GM19023 (cell line): ENCODE data around the gene RPL37.
"Not testable (repeated sequence)": the region's sequence is repeated elsewhere in the genome, so short reads cannot be mapped to it uniquely, and the experiment has no call there.

Experiments used
- ATAC-seq: cut with Tn5 transposase; IDR thresholded peaks from one replicate; pipeline ENCODE4 v1.9.1; 2021; ENCODE audit warnings: mild to moderate bottlenecking, moderate library complexity; ENCODE audit not compliant: unreplicated experiment

The RPL37 gene

DNA sequence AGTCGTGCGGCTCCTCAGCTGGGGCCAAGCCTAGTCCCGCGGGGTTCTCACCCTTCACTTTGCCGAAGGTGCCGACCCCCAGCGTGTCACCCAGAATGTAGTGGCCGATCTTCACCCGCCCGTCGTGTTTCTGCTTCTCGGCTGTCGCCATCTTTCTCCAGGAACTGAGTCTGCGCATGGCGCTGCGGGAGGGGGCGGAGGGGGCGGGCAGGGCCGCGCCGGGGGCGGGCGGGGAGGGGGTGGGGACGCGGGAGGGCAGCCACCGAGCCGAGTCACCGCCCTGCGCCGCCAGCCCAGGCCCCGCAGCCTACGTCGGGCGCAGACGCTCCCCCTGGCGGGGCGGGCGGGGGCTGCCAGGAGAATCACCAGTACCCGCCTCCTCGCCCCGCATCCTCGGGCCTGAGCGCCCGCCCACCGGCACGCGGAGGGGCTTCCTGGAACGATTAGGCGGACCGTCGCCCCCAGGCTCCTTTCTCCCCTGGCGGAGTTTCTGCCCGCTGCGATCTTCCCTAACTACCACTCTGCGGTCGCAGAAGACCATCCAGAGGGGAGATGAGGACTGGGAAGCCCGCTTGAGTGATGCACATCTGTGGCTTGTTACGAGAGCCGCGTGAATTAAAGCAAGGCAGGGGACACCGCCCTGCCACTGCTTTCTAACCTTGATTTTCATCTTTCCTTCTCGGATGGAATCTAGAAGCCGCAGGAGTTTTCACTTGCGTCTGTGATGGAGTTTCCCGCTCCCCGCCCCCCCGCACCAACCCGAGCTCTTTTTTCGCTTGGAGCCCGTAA, 36.8 kb downstream of the RPL37 start, which contains the start of gene PRKAA1:
Gene PRKAA1 (minus strand): TSS at position 363 of the 789 bp plus-strand sequence. CDS start 185 bp downstream, at position 178.
- ATAC-seq: peak; percentile 97

- peak; percentile 44 for ATAC-seq
Observed at GRCh38 chr5:40797273-40798011, 37.6 kb downstream of the RPL37 start.

GRCh38 chr5:40796487-40796889, 38.5 kb downstream of the RPL37 start:
- ATAC-seq: no peak

- ATAC-seq: not testable (repeated sequence)
Observed at GRCh38 chr5:40794877-40795276, 40.1 kb downstream of the RPL37 start.

DNA sequence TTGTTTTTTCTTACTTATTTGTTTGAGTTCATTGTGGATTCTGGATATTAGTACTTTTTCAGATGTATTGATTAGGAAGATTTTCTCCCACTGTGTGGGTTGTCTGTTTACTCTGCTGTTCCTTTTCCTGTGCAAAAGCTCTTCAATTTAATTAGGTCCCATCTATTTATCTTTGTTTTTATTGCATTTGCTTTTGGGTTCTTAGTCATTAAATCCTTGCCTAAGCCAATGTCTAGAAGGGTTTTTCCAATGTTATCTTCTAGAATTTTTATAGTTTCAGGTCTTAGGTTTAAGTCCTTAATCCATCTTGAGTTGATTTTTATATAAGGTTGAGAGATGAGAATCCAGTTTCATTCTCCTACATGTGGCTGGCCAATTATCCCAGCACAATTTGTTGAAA, 40.7 kb downstream of the RPL37 start:
- not testable (repeated sequence) for ATAC-seq

DNA sequence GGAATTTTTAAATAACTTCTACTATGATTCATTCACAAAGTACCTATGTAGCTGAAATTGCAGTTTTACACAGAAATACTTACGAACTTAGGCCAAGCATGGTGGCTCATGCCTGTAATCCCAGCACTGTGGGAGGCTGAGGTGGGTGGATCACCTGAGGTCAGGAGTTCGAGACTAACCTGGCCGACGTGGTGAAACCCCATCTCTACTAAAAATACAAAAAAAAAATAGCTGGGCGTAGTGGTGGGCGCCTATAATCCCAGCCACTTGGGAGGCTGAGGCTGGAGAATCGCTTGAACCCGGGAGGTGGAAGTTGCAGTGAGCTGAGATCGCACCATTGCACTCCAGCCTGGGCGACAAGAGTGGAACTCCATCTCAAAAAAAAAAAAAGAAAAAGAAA, 42.3 kb downstream of the RPL37 start:
- not testable (repeated sequence) for ATAC-seq

DNA sequence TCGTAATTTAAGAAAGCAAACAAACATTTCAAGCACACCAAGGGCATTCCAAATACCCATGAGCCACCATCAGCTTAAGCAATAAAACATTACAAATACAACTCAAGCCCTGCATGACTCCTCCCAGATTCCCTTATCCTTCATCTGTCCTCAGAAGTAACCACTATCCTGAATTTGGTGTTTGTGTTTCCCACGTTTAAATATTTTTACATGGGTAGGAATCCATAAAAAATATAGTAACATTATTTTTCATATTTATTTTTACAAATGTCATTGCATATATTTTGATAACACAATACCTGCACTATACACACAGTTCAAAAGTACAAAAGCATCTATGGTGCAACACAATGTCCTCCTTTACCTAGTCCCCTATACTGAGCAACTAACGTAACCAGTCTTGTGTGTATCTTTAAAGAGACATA, 43.3 kb downstream of the RPL37 start:
- ATAC-seq: no peak

- no peak for ATAC-seq
Observed at GRCh38 chr5:40790947-40791593, 44.0 kb downstream of the RPL37 start.

- ATAC-seq: not testable (repeated sequence)
Observed at GRCh38 chr5:40788941-40789340, 46.1 kb downstream of the RPL37 start.

GRCh38 chr5:40787986-40788385, 47.0 kb downstream of the RPL37 start:
- no peak for ATAC-seq

GRCh38 chr5:40786664-40787063, 48.4 kb downstream of the RPL37 start:
- not testable (repeated sequence) for ATAC-seq

GRCh38 chr5:40784916-40785315, 50.1 kb downstream of the RPL37 start:
- ATAC-seq: no peak

GRCh38 chr5:40784027-40784653, 50.9 kb downstream of the RPL37 start:
- ATAC-seq: no peak

GRCh38 chr5:40781843-40782409, 53.1 kb downstream of the RPL37 start:
- ATAC-seq: no peak

DNA sequence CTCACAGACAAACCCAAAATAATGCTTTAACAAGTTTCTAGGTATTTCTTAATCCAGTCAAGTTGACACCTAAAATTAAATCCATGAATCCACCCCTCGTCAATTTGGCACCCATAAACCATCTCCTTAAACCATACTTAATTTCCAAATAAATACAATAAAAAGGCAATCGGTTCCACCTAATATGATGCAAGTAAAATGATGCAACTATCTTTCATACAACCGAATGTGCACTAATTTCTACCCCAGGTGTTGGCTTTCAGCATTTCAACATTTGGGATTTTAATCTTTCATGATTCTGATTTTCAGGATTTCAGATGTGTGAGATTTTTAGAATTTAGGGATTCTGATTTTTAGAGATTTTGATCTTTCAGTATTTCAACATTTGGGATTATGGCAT, 54.2 kb downstream of the RPL37 start:
- no peak for ATAC-seq

GRCh38 chr5:40780199-40780598, 54.8 kb downstream of the RPL37 start:
- no peak for ATAC-seq

- ATAC-seq: no peak
Observed at GRCh38 chr5:40779561-40779960, 55.5 kb downstream of the RPL37 start.

GRCh38 chr5:40778133-40778532, 56.9 kb downstream of the RPL37 start:
- no peak for ATAC-seq

DNA sequence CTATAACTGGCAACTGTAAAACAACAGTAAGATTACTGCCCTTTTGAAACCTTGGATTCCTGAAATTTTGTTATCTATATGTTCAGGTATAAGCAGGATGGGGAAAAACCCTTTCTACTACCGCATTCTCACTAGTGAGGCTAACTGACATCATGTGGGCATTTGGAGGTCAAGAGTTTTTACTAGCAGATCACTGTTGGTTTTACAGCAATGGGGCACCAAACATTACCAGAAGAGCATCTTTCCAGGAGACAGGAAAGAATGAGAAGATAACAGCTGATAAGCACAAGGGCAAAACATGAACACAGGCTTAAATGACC, 58.4 kb downstream of the RPL37 start:
- no peak for ATAC-seq

DNA sequence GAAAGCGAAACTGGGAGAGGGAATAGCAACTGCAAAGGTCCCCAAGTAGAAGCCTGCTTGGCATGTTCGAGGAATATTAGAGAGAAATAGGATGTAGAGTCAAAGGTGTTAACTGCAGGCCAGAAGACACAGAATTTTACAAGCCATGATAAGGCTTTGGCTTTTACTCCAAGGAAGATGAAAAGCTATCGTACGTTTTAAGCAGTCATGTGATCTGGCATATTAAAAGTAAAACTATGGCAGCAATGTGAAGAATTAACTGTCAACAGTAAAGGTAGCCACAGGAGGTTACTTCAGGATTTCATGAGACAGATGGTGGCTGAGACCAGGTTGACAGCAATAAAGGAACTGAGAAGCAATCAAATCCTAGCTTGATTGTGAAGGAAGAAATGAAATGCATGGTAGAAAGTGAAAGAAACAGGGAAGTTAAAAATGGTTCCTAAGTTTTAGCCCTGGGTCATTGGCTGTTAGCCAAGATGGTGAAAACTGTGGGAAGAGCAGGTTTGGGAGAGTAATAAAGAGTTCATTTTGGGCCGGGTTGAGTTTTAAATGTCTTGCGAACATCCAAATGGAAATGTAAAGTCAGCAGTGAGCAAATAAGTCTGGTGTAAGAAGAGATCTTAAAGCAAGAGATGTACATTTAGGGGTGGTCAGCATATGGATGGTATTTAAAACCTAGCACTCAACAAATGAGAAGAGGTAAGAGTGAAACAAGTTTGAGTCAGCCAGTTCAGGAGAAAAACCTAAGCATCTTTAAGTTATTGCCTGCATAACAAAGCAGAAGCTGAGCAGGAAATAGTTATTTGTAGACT, 59.0 kb downstream of the RPL37 start:
- ATAC-seq: no peak
